GM21576 (cell line): Measurements from ENCODE around the gene TPRX2.
"Not testable (repeated sequence)": the region's sequence is repeated elsewhere in the genome, so short reads cannot be mapped to it uniquely, and the experiment has no call there.

ENCODE experiments used
- ATAC-seq: cut with Tn5 transposase; IDR thresholded peaks from one replicate; pipeline ENCODE4 v1.9.1; 2021; ENCODE audit warnings: mild to moderate bottlenecking, moderate library complexity; ENCODE audit not compliant: unreplicated experiment

TPRX2 gene

DNA sequence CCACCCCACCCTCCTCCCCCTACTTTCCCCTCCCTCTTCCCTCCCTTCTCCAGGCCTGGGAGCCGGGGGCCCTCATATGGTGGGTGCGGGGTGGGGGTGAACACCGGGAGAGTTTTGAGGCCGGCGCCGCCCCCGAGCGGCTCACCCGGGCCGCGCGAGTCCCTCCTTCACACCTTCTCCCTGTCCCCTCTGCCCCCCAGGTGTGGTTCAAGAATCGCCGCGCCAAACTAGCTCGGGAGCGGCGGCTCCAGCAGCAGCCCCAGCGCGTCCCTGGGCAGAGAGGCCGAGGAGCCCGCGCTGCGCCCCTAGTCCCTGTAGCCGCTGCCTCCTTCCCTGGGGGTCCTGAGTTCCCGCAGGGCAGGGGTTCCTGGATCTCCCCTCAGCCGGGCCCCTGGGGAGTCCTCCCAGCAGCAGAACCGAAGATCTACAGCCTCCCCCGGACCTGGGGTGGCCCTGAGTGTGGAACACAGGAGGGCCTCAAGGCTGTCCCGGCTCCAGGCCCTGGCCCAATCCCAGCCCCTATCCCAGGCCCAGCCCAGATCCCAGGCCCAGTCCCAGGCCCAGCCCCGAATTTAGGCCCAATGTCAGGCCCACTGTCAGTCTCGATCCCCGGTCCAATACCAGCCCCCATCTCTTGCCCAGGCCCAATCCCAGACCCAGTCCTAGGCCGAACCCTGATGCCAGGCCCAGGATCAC is 1.7 kb downstream of the TPRX2 start:
- no peak for ATAC-seq

DNA sequence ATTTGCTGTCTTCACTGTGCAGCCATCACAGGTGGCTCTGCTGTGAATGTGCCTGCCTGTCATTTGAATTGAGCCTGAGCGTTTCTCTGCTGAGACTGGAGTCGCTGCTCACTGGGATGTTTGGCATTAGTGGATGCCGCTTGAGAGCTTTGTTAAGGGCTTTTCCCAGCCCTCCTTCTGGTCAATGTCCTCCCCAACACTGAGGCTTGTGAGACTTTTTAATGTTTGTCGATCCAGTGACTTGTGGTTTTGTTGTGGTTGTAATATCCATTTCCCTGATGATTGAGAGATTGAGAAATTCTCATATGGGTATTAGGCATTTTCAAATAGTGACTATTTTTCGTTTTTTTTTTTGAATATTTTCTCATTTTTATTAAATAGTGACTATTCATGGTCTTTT is 2.6 kb downstream of the TPRX2 start:
- no peak for ATAC-seq

DNA sequence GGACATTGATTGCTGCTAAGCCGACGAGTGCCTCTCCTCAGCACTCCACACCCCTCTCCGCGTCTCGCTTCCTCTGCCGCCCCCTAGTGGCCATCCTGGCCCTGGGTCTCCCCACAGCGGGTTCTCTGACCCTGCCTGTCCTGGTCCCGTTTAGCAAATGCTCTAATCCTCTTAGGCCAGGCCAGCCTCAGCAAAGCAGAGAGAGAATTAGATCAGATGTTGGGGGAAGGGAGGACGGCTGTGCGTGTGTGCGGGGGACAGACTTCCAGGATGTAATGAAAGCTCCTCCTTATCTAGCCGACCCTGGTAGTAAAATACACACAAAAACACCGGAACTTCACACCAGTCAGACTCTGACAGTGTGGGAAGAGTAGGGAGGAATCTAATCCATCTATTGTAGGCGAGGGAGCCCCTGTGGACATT is 4.5 kb downstream of the TPRX2 start:
- no peak for ATAC-seq

DNA sequence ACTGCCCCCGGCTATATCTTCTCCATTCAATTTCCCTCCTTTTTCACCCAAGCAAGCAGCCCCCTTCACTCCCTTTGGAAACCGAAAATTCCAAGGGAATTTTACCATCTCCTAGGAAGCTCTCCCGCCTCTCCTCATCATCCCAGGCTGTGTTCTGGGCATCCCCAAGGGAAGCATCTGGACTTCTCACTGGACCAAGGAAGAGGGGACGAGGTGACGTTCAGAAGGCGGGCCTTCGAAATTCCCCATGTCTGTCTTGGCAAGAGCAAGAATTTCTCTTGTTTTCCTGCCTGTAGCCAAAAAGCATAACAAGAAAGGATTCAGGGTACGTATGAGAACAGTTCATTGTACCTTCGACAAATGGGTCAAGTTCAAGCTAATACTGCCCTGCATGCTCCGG is 6.1 kb downstream of the TPRX2 start:
- no peak for ATAC-seq

DNA sequence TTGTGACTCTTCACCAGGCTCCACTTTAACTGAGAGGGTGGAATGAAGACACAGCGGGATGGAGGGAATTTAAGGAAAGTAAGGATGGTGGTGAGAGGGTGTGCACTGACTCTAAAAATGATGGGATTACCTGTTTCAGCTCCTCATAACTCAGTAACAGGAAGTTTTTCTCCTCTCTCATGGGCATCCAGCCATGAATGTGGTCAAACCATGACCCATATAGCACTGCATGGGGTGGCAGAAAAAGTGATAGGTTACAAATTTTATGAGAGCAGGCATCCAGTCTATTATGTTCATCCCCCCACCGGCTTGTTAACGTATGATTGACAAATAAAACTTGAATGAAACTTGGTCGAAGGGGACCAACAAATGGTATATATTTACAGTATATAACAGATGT is 19.9 kb downstream of the TPRX2 start:
- no peak for ATAC-seq

DNA sequence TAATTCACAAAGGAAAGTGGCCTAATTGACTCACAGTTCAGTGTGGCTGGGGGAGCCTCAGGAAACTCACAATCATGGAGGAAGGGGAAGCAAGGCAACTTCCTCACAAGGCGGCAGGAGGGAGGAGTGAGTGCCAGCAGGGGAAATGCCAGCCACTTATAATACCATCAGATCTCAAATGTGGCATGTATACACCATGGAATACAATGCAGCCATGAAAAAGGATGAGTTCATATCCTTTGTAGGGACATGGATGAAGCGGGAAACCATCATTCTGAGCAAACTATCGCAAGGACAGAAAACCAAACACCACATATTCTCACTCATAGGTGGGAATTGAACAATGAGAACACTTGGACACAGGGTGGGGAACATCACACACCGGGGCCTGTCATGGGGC is 20.4 kb downstream of the TPRX2 start:
- ATAC-seq = not testable (repeated sequence)

DNA sequence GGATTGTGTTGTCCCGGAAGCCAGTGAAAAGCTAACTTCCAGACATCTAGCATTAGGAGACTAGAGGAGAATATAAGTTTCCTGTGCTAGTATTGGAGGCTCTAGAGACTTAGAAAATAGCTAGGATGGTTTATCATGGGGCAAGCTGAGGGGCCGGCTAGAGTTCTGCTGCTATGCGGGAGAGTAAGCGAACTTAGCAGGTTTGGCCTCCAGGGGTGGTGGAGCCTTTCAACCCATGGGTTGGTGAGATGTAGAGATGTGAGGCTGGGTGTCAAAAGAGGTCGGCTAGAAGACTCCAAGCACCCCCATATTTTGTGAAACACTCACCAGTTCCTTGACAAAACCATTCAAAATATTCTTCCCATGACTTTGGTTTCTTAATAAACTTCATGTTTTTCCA is 22.7 kb downstream of the TPRX2 start:
- ATAC-seq = no peak

DNA sequence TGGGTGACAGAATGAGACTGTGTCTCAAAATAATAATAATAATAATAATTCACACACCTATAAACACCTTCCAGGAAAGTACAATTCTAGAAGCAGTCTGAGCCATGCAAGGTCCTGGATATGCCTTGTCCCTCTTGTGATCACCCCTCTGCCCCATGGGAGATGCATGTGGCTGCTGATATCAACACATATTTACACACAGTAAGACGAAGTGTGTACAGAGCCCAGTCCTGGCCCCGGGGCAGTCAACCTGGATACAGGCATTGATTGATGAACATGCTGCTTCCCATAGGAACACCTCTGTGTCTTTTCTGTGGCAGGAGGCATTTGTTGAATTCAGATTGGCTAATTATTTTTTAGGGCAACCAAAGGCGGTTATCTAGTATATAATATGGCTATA is 23.9 kb downstream of the TPRX2 start:
- no peak for ATAC-seq

DNA sequence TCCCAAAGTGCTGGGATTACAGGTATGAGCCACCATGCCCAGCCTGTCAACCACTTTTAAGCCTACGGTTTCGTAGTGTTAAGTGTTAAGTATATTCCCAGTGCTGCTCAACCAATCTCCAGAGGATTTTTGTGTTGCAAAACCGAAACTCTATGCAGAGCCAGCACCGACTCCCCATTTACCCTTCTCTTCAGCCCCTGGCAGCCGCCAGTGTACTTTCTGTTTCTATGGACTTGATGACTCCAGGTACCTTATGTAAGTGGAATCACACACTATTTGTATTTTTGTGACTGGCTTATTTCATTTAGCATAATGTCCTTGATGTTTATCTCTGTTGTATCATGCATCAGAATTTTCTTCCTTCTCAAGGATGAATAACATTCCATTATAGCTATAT is 26.0 kb downstream of the TPRX2 start:
- ATAC-seq = no peak

DNA sequence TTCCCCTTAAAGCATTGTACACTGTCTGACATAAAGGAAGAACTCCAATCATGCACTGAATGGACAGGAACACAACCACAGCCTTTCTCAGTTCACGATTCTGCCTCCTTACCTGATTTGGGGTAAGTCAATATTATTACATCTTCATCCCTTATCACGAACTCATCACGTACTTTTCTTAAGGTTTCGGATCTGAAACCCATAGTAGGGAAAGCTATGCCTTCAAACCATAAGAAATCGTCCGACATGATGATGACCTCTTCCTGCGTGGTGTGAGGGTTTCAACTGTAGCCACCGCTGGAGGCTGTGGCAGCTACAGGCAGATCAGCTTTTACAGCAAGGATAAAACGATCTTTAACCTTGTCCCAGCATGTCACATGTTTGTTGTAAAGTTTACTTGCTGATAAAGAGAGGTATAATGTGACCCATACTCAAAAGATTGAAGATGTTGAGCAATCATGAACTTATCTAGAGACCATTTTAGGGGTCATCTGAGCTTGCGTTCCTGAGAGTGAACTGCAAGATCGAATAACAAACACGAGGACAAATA is 27.1 kb downstream of the TPRX2 start, which contains the start of gene SULT2A1:
TSS of gene SULT2A1 (minus strand) at position 306 of the 550 bp plus-strand sequence. CDS start at position 248, 58 bp downstream.
- ATAC-seq = no peak

DNA sequence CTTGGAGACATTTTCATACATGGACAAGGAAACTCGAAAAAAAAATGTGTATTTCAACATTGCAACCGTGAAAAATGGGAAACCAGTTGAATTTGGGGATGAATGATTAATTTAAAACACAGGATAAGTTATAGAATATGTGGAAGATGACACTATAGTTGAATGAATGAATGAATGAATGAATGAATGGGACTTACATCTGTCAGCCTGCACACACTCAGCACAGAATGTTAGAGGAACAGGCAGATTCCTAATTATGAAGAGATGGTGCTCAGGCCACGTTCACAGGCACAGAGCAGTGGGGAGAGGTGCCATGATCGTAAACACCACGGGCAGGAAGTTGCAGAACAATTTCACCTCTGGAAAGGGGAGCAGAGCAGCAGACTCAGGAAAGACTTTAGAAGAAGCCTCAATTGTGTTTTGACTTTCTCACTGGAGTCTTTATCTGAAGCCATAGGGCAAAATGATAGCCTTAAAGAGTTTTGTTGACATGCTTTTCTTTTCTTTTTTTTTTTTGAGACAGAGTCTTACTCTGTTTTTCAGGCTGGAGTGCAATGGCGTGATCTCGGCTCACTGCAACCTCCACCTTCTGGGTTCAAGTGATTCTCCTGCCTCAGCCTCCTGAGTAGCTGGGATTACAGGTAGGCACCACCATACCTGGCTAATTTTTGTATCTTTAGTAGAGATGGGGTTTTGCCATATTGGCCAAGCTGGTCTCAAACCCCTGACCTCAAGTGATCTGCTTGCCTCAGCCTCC is 32.0 kb downstream of the TPRX2 start:
- no peak for ATAC-seq

DNA sequence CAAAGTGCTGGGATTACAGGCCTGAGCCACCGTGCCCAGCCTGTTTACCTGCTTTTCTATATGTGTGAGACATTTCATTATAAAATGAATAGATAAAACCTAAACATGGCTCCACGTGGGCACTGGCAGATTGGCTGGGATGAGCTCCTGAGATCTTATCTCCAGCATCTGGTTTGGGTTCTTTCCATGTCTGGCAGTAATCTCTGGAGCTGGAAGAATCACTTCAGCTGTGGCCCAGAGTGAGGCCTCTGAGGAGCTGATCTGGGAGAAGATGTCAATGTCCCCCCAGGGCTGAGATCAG is 32.5 kb downstream of the TPRX2 start:
- ATAC-seq = no peak

DNA sequence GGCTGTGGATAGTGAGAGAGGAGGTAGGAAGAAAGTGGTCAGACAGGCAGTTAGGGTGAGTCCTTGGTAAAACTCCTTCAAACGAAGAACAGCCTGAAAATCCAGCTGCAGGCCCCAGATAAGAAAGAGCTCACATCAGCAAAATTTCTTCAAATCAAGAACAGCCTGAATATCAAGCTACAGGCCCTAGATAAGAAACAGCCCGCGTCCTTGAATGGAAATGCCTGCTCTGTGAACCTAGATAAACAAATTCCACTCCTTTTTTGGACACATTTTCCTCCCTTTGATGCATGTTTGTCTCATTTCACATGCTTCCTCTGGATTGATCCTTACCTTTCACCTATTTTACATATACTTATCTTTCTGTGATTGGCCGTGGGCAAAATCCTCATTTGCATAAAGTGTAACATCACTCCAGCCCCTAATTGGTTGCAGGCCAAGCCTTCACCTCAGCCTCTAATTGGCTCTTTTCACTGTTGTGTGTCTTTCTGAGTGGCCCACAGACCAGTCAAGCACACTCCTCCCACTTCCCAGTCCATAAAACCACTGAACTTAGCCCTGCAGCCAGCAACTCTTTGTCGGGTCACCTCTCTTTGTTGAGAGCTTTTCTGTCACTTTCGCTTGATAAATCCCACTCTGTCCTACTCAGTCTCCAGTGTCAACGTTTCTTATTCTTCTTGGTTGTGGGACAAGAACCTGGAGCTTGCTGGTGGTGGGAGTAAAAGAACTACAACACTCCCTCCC is 33.1 kb downstream of the TPRX2 start:
- ATAC-seq = no peak

DNA sequence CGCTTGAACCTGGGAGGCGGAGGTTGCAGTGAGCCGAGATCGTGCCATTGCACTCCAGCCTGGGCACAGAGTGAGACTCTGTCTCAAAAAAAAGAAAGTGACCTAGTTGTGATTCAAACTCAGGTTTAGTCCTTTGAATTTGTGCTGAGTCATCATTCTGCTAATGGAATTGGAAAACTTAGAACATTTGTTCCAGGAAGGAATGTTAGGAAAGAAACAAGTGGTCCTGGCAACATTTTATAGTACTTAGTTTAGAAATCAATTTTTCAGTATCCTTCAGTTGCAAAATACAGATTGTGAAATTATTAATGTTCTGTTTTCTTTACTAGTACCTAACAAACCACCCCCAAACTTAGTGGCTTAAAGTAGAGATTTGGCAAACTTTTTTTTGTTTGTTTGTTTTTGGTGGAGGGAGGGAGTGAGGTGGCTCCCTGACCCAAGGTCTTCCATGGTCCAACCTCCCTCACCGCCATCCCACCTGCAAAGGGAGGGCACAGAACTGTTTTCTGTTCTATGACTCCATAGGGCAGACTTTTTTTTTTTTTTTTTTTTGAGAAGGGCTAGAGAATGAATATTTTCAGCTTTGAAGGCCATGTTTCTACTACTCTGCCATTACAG is 36.2 kb downstream of the TPRX2 start:
- no peak for ATAC-seq

DNA sequence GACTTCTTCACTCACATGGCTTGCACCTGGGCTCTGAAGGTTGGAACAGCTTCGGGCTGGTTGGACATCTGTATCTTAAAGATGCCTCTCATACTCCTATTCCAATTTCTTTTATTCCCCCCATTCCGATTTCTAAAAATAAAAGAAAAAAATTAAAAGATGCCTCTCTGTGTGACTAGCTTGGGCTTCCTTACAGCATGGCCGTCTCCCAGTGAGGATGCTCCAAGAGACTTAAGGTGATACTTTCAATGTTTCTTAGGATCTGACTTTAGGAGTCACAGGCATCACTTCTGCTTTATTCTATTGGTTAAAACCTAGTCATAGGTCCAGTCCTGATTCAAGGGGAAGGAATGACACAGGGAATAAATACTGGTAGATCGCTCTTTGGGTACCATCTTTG is 37.0 kb downstream of the TPRX2 start:
- no peak for ATAC-seq

DNA sequence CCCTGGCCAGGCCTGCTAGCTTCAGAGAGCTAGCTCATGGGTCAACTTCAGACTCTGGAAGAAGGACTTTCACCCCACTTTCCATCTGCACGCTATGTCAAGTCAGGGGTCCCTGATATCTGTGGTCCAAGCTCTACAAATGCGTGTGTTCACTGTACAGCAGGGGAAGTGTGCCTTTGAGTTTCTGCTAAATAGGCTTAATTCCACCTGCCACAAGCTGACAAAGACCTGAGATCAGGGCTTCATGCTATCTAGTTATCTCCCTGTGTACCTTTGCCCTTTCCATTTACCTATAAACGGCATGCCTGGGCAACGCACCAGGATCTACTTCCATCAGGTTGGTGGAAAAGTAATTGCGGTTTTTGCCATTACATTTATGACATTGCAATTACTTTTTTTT is 37.7 kb downstream of the TPRX2 start:
- ATAC-seq = no peak

DNA sequence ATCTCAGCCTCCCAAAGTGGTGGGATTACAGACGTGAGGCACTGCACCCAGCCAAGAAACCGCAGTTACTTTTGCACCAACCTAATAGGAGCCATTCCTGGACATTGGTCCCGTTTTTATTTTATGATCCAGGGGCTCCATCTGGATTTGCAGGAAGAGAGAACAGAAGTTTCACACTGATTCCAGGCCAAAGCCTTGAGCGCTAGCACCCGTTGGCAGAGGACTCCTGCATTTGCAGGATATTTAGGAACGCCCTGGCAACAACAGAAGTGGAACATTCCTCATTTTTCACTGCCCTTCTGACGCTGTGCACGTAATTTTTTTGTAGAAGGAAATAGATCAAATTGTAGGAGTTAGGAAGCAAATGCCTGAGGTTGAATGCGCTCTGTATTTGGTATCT is 38.8 kb downstream of the TPRX2 start:
- no peak for ATAC-seq

DNA sequence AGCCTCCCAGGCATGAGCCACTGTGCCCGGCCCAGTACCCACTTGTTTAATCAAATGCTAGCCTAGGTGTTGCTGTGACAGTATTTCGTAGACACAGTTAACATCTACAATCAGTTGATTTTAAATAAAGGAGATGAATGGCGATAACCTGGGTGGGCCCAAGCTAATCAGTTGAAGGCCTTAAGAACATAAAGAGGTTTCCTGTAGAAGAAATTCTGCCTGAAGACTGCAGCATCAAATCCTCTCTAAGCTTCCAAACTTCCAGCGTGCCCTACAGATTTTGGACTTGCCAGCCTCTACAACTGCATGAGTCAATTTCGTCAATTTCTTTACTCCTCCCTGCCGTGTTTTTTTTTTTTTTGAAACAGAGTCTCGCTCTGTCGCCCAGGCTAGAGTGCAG is 40.3 kb downstream of the TPRX2 start:
- no peak for ATAC-seq

DNA sequence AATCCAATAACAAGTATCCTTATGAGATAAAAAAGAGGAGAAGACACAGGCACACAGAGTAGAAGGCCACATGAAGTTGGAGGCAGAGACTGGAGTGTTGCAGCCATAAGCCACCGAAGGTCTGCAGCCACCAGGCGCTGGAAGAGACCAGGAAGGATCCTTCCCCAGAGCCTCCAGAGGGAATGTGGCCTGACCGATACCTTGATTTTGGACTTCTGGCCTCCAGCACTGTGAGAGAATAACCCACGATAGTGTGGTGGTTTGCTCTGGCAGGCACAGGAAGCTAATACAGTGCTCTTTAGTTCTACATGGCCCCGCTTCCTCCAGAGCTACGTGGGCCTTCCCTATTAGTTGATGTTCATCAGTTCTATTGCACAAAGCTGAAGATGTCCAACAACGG is 42.3 kb downstream of the TPRX2 start:
- ATAC-seq = no peak

DNA sequence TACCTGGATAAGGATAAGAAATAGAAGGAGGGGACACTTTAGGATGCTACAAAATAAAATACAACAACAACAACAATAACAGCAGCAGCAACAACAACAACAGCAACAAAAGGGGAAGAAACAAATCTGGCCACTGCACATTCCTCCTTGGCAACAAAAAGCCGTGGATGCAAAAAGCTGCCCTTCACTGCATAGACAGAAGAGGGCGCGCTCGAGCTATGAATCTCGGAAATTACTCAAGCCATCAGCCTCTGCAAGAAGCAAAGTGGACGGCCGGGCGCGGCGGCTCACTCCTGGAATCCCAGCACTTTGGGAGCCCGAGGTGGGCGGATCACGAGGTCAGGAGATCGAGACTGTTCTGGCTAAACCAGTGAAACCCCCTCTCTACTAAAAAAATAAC is 50.3 kb downstream of the TPRX2 start:
- not testable (repeated sequence) for ATAC-seq

DNA sequence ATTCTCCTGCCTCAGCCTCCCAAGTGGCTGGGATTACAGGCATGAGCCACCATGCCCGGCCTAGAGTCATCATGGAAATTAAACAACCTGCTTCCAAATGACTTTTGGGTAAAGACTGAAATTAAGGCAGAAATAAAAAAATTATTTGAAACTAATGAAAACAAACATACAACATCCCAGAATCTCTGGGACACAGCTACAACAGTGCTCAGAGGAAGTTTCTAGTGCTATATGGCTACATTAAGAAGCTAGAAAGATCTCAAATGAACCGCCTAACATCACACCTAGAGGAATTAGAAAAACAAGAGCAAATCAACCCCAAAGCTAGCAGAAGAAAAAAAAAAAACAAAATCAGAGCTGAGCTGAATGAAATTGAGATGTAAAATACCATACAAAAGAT is 51.2 kb downstream of the TPRX2 start:
- ATAC-seq = not testable (repeated sequence)
